SK-N-SH (cell line): Measurements from ENCODE around the gene PPP1R14D. TPM values are rescaled to one million over a fixed set of nuclear protein-coding genes. Genes with fewer than 3 reads are reported as not detected.
A peak's percentile ranks its signal among the peaks of the same experiment; 100 is the strongest.

ENCODE experiments used
- CTCF ChIA-PET: fragments of 300-600, 350-600 bp; formaldehyde crosslinking; extraction: SDS; loops from one replicate; lab custom pipeline; 2021; lab: Yijun Ruan, JAX
- POLR2A ChIA-PET: fragments of 350-600 bp; sonication (Branson Sonifier 250); formaldehyde crosslinking; extraction: SDS; loops from one replicate; lab custom pipeline; 2020; ENCODE audit warnings: antibody characterized with exemption, inconsistent platforms; lab: Yijun Ruan, JAX
- DNase-seq: peaks from one replicate; pipeline ENCODE4 v3.0.0; 2012
- H2AFZ ChIP-seq: fragments of 200-600 bp; sonication (generic); 2 replicates; pipeline ENCODE4 v1.8.1; 2016; ENCODE audit warnings: antibody characterized with exemption, mild to moderate bottlenecking, low read depth
- H3F3A ChIP-seq: fragments of 200-600 bp; sonication (generic); replicated peaks from 2 replicates; pipeline ENCODE3; 2016; ENCODE audit warnings: antibody characterized with exemption, mild to moderate bottlenecking; ENCODE audit not compliant: insufficient read depth
- H3K27ac ChIP-seq, 2 experiments: fragments of 200-500 bp in 1 of 2; fragments of 200-600 bp in 1 of 2; sonication (Bioruptor generic) in 1 of 2; sonication (generic), shearing (Covaris generic) in 1 of 2; 2 replicates each; pipeline versions ENCODE4 v1.5.1 to v1.6.1; 2014 to 2016; ENCODE audit warnings: low read depth in 2 of 2, inconsistent platforms in 1 of 2, low read length in 1 of 2, mild to moderate bottlenecking in 1 of 2, mixed read lengths in 1 of 2
- H3K27me3 ChIP-seq: fragments of 200-600 bp; sonication (generic), shearing (Covaris generic); 2 replicates; pipeline ENCODE4 v1.6.1; 2016; ENCODE audit warnings: mixed run types; ENCODE audit not compliant: insufficient read depth
- H3K36me3 ChIP-seq, 2 experiments: fragments of 200-500 bp in 1 of 2; fragments of 200-600 bp in 1 of 2; sonication (Bioruptor generic) in 1 of 2; sonication (generic) in 1 of 2; replicated peaks in 1 of 2; 2 replicates each; pipeline versions ENCODE3 to v1.5.1; 2014 to 2016; ENCODE audit warnings: low read length in 1 of 2, mild to moderate bottlenecking in 1 of 2; ENCODE audit not compliant: insufficient read depth in 2 of 2, control insufficient read depth in 1 of 2
- H3K4me1 ChIP-seq, 2 experiments: fragments of 200-500 bp in 1 of 2; fragments of 200-600 bp in 1 of 2; sonication (Bioruptor generic) in 1 of 2; sonication (generic), shearing (Covaris generic) in 1 of 2; 2 replicates each; pipeline versions ENCODE4 v1.5.1 to v1.6.1; 2014 to 2016; ENCODE audit warnings: low read depth in 1 of 2, low read length in 1 of 2, mixed run types in 1 of 2; ENCODE audit not compliant: insufficient read depth in 2 of 2, control insufficient read depth in 1 of 2
- H3K4me2 ChIP-seq: fragments of 200-600 bp; sonication (generic), shearing (Covaris generic); 2 replicates; pipeline ENCODE4 v1.6.1; 2017; ENCODE audit warnings: mixed run types
- H3K4me3 ChIP-seq, 2 experiments: fragments of 200-500 bp in 1 of 2; fragments of 200-600 bp in 1 of 2; sonication (Bioruptor generic) in 1 of 2; sonication (generic), shearing (Covaris generic) in 1 of 2; 2 replicates each; pipeline versions ENCODE4 v1.5.1 to v1.8.1; 2014 to 2016; ENCODE audit warnings: low read depth in 2 of 2, inconsistent platforms in 1 of 2, low read length in 1 of 2, mild to moderate bottlenecking in 1 of 2, mixed read lengths in 1 of 2, moderate library complexity in 1 of 2
- H3K79me2 ChIP-seq: fragments of 200-600 bp; sonication (generic); 2 replicates; pipeline ENCODE4 v1.8.1; 2017; ENCODE audit warnings: mild to moderate bottlenecking; ENCODE audit not compliant: insufficient read depth
- H3K9ac ChIP-seq: fragments of 200-600 bp; sonication (generic); 2 replicates; pipeline ENCODE4 v1.6.1; 2017; ENCODE audit warnings: mixed run types
- H3K9me2 ChIP-seq: fragments of 200-600 bp; sonication (generic); 2 replicates; pipeline ENCODE4 v1.6.1; 2017; ENCODE audit warnings: mixed run types
- H3K9me3 ChIP-seq: fragments of 200-600 bp; sonication (generic); 2 replicates; pipeline ENCODE4 v1.6.1; 2017; ENCODE audit warnings: mixed run types, mild to moderate bottlenecking, moderate library complexity
- H4K20me1 ChIP-seq: fragments of 200-600 bp; sonication (generic); 2 replicates; pipeline ENCODE4 v1.6.1; 2017; ENCODE audit warnings: mild to moderate bottlenecking, mixed run types; ENCODE audit not compliant: insufficient read depth
- CHD2 ChIP-seq: fragments of 150-350 bp; IDR thresholded peaks from 2 replicates; pipeline ENCODE4 v1.6.1; 2018; ENCODE audit warnings: low read length; ENCODE audit not compliant: partially characterized antibody
- CTCF ChIP-seq: fragments of 200-600 bp; sonication (generic); IDR thresholded peaks from 2 replicates; pipeline ENCODE4 v1.6.1; 2017; ENCODE audit warnings: antibody characterized with exemption, mild to moderate bottlenecking, moderate library complexity
- EP300 ChIP-seq, 2 experiments: IDR thresholded peaks; 2 replicates each; pipeline versions ENCODE4 v1.4.0 to v1.6.1; 2012; ENCODE audit warnings: borderline replicate concordance in 1 of 2, low read depth in 1 of 2, low read length in 1 of 2
- FOXM1 ChIP-seq: IDR thresholded peaks from 2 replicates; pipeline ENCODE4 v1.4.0; 2012; ENCODE audit warnings: low read depth, mild to moderate bottlenecking
- MAX ChIP-seq: IDR thresholded peaks from 2 replicates; pipeline ENCODE4 v1.4.0; 2012; ENCODE audit warnings: low read depth
- NFIC ChIP-seq: IDR thresholded peaks from 2 replicates; pipeline ENCODE4 v1.4.0; 2012; ENCODE audit warnings: borderline replicate concordance
- PBX3 ChIP-seq: IDR thresholded peaks from 2 replicates; pipeline ENCODE4; 2012
- POLR2AphosphoS5 ChIP-seq: IDR thresholded peaks from 2 replicates; pipeline ENCODE4 v1.6.1; 2012; ENCODE audit warnings: low read depth, low read length
- RAD21 ChIP-seq: IDR thresholded peaks from 2 replicates; pipeline ENCODE4 v1.6.1; 2012; ENCODE audit warnings: mild to moderate bottlenecking, low read length
- RCOR1 ChIP-seq: fragments of 150-350 bp; IDR thresholded peaks from 2 replicates; pipeline ENCODE4 v1.6.1; 2017; ENCODE audit warnings: antibody characterized with exemption, low read length
- RXRA ChIP-seq: IDR thresholded peaks from 2 replicates; pipeline ENCODE4 v1.4.0; 2012; ENCODE audit warnings: low read depth, mild to moderate bottlenecking, borderline replicate concordance
- SMC3 ChIP-seq: IDR thresholded peaks from 2 replicates; pipeline ENCODE4 v1.6.1; 2012; ENCODE audit warnings: low read depth, low read length, improper control_type of control experiment
- USF1 ChIP-seq: IDR thresholded peaks from 2 replicates; pipeline ENCODE4 v1.4.0; 2012; ENCODE audit warnings: low read depth, borderline replicate concordance
- USF2 ChIP-seq: fragments of 150-350 bp; IDR thresholded peaks from 2 replicates; pipeline ENCODE4 v1.6.1; 2017; ENCODE audit warnings: antibody characterized with exemption, low read length, low read depth, borderline replicate concordance
- ZBTB33 ChIP-seq: IDR thresholded peaks from 2 replicates; pipeline ENCODE4 v1.4.0; 2012; ENCODE audit warnings: low read depth, borderline replicate concordance
- WGBS: methylation state at CpG from one replicate; pipeline ENCODE4 v1.1.6; 2017; ENCODE audit warnings: low lambda C conversion rate; 5-methylcytosine and 5-hydroxymethylcytosine counted together
- polyA plus RNA-seq, 3 experiments: library from polyadenylated mRNA; depleted of rRNA; stranded (reverse); fragments of >200 nt; gene quantifications; 2 replicates each; pipeline ENCODE4 v1.2.3, GENCODE V29; 2012

The PPP1R14D gene
- polyA plus RNA-seq, 1 of the 3 experiments (the other 2 are of a cell fraction), result not detected

- peaks cover 5 to 16% of the 10 kb centered on the region in 2 experiments for H3K36me3 ChIP-seq
- H3K9me2 ChIP-seq, result no peaks in the 10 kb centered on the region
- H3K4me3 ChIP-seq, result 0 out of 4 replicates have a peak overlapping the region, but pooled peaks of 1 of the 2 experiments have one; percentile 16
- H3K9me3 ChIP-seq, result no peaks in the 10 kb centered on the region
- H3F3A ChIP-seq, result no peaks in the 10 kb centered on the region
- 55% methylated on average over 7 of the region's 8 CpGs for WGBS
- no peaks in the 10 kb centered on the region for H3K27me3 ChIP-seq
- TF ChIP-seq MAX (no peak), USF2 (no peak), RXRA (no peak), RCOR1 (peak; percentile 17; the same call in 1 of the 2 replicates), FOXM1 (no peak), CTCF (peak; percentile 58), USF1 (no peak), EP300 (IDR thresholded peaks at IDR 0.05; ENCODE audit: borderline replicate concordance in 1 of 2, low read depth in 1 of 2, low read length in 1 of 2) (no peak), POLR2AphosphoS5 (no peak), PBX3 (no peak), RAD21 (peak; percentile 93), SMC3 (peak; percentile 93), NFIC (no peak), ZBTB33 (no peak), CHD2 (peak; percentile 27)
- peaks cover 19% of the 10 kb centered on the region for H4K20me1 ChIP-seq
- H3K27ac ChIP-seq, result no peak overlapping the region
- peak; percentile 81 for DNase-seq
- H3K4me1 ChIP-seq, result peaks cover 2 to 10% of the 10 kb centered on the region in 2 experiments; a peak in 3 of 4 replicates
- ChIA-PET POLR2A (interaction anchor here (0.7 to 1.5 kb wide), 5 partner anchors 25 to 88 kb away, joined by 3 to 8 read pairs (median 3); no protein-coding TSS in a partner anchor), CTCF (interaction anchor here (0.6 to 31.8 kb wide), 38 partner anchors 10 to 246 kb away, joined by 3 to 555 read pairs (median 4); partner anchors contain the start of genes C15orf62, DNAJC17, GCHFR and RAD51)
- H3K4me2 ChIP-seq, result no peak overlapping the region
- H3K79me2 ChIP-seq, result peaks cover 32% of the 10 kb centered on the region
- H3K9ac ChIP-seq, result no peak overlapping the region
- no peak overlapping the region for H2AFZ ChIP-seq
Observed at GRCh38 chr15:40782609-40783227, 45.8 kb downstream of the PPP1R14D start.
